T-cell (primary cell): ENCODE results near the gene MYRIP. TPM values are rescaled to one million over a fixed set of nuclear protein-coding genes. Genes with fewer than 3 reads are reported as not detected.

ENCODE experiments used
- ATAC-seq, 4 experiments: fragments of 200-7000 bp in 3 of 4; fragments of 150-1000 bp in 1 of 4; cut with Tn5 transposase; replicated peaks in 1 of 4; 1 replicate in 3 of 4; 2 replicates in 1 of 4; pipeline ENCODE4 v1.10.0; 2021; ENCODE audit warnings: moderate library complexity in 3 of 4, mild to moderate bottlenecking in 2 of 4, moderate number of reproducible peaks in 1 of 4
- CTCF ChIA-PET, 2 donors: fragments of 300-600 bp; sonication (Branson Sonifier 250); formaldehyde crosslinking; loops; one replicate each; lab custom pipeline; 2022; ENCODE audit warnings: antibody characterized with exemption in 2 of 2; lab: Charles Lee
- POLR2A ChIA-PET, 2 donors: fragments of 300-600 bp; sonication (Branson Sonifier 250); formaldehyde crosslinking; loops; one replicate each; lab custom pipeline; 2022; ENCODE audit warnings: antibody characterized with exemption in 2 of 2; lab: Charles Lee
- DNase-seq, 35 experiments: peaks; one replicate each; pipeline versions ENCODE4 v3.0.0 to v3.0.0-alpha.2; 2013 to 2023
- H3K27ac ChIP-seq: one replicate; pipeline ENCODE4 v1.5.1; 2013; ENCODE audit warnings: low read length
- H3K27me3 ChIP-seq, 2 experiments: replicated peaks in 1 of 2; 1 replicate in 1 of 2; 2 replicates in 1 of 2; pipeline versions ENCODE4 v1.6.1 to v1.7.0; 2013; ENCODE audit warnings: low read length in 1 of 2, mixed read lengths in 1 of 2; ENCODE audit not compliant: control insufficient read depth in 2 of 2, insufficient read depth in 2 of 2; ENCODE audit errors: extremely low read depth in 1 of 2
- H3K36me3 ChIP-seq, 2 donors: 1 replicate in 1 of 2; 2 replicates in 1 of 2; pipeline versions ENCODE4 v1.6.1 to v1.7.0; 2013; ENCODE audit warnings: low read length in 1 of 2; ENCODE audit not compliant: control insufficient read depth in 2 of 2, insufficient read depth in 1 of 2; ENCODE audit errors: extremely low read depth in 1 of 2
- H3K4me1 ChIP-seq, 2 experiments: 1 replicate in 1 of 2; 2 replicates in 1 of 2; pipeline versions ENCODE4 v1.6.1 to v1.7.0; 2013; ENCODE audit warnings: low read length in 2 of 2, mixed read lengths in 1 of 2; ENCODE audit not compliant: insufficient read depth in 2 of 2, control insufficient read depth in 1 of 2; ENCODE audit errors: extremely low read depth in 1 of 2
- H3K4me3 ChIP-seq, 2 donors: 1 replicate in 1 of 2; 2 replicates in 1 of 2; pipeline versions ENCODE4 v1.5.1 to v1.7.0; 2013; ENCODE audit warnings: mild to moderate bottlenecking in 2 of 2, low read length in 1 of 2, moderate library complexity in 1 of 2; ENCODE audit not compliant: control insufficient read depth in 1 of 2; ENCODE audit errors: extremely low read depth in 1 of 2
- H3K9me3 ChIP-seq: 2 replicates; pipeline ENCODE4 v1.7.0; 2013
- H3K27ac Mint-ChIP-seq, 2 donors: one replicate each; pipeline ENCODE4 v1.8.0; 2020 to 2021; ENCODE audit warnings: mild to moderate bottlenecking in 2 of 2, mixed read lengths in 2 of 2
- H3K27me3 Mint-ChIP-seq, 2 donors: one replicate each; pipeline ENCODE4 v1.8.0; 2021 to 2022; ENCODE audit warnings: mixed read lengths in 2 of 2
- H3K36me3 Mint-ChIP-seq: one replicate; pipeline ENCODE4 v1.8.0; 2021; ENCODE audit warnings: mixed read lengths
- H3K4me1 Mint-ChIP-seq, 3 donors: one replicate each; pipeline ENCODE4 v1.8.0; 2020 to 2022; ENCODE audit warnings: mixed read lengths in 3 of 3, mild to moderate bottlenecking in 1 of 3
- H3K4me3 Mint-ChIP-seq, 3 donors: one replicate each; pipeline ENCODE4 v1.8.0; 2020 to 2022; ENCODE audit warnings: mild to moderate bottlenecking in 3 of 3, mixed read lengths in 3 of 3, moderate library complexity in 3 of 3
- H3K9me3 Mint-ChIP-seq, 3 donors: one replicate each; pipeline ENCODE4 v1.8.0; 2020 to 2022; ENCODE audit warnings: mixed read lengths in 3 of 3
- WGBS: methylation state at CpG from one replicate; pipeline ENCODE4 v1.1.5; 2013; ENCODE audit warnings: missing lambda C conversion rate; ENCODE audit not compliant: insufficient coverage; 5-methylcytosine and 5-hydroxymethylcytosine counted together
- total RNA-seq, 35 experiments: library from RNA in 6 of 35; stranded (reverse) in 6 of 35; fragments of 120-200 nt in 1 of 35; gene quantifications; one replicate each; pipeline versions ENCODE4 v1.2.1 to v1.2.4 and lab custom pipeline; 2013 to 2026

The MYRIP gene
- total RNA-seq, 5 donors from 2014 or later (not counting 1 experiment from before 2014, with no cell fraction given): not detected

DNA sequence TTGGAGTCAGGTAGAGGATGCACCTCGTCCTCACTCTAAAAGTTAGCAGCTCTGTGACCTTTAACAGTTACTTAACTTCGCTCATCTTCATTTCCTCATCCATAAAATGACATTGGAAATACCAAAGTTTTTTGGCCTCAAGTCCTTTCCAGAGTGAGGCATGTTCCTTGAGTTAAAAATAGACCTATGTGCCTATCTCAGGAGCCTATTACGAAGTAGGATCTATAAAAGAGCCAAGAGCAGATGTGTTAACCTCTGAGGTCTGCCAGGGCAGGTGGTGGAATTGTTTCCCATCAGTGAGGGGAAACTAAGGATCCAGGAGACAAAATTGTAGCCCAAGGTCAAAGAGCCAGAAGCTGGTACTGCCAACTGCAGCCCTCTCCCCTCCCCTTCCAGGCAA lies 379.7 kb downstream of the MYRIP start:
- H3K9me3 ChIP-seq: no peaks in the 10 kb centered on the region
- CTCF ChIA-PET: interaction anchor here (0.6 to 1.7 kb wide), 3 partner anchors 10 to 128 kb away, joined by 3 to 4 read pairs (median 3); no protein-coding TSS in a partner anchor
- 76% methylated on average over 2 of the region's 3 CpGs for WGBS
- H3K4me1 Mint-ChIP-seq: no peaks in the 10 kb centered on the region
- no peaks in the 10 kb centered on the region for H3K27me3 Mint-ChIP-seq
- POLR2A ChIA-PET: no interaction called here
- H3K4me1 ChIP-seq: no peaks in the 10 kb centered on the region
- DNase-seq (no peak), ATAC-seq (no peak)
- no peak overlapping the region for H3K4me3 Mint-ChIP-seq
- H3K36me3 ChIP-seq: no peaks in the 10 kb centered on the region
- H3K4me3 ChIP-seq: no peak overlapping the region
- H3K36me3 Mint-ChIP-seq: no peaks in the 10 kb centered on the region
- no peak overlapping the region for H3K27ac ChIP-seq
- no peak overlapping the region for H3K27ac Mint-ChIP-seq
- no peaks in the 10 kb centered on the region for H3K9me3 Mint-ChIP-seq
- peaks cover 0 to 3% of the 10 kb centered on the region in 2 experiments for H3K27me3 ChIP-seq

DNA sequence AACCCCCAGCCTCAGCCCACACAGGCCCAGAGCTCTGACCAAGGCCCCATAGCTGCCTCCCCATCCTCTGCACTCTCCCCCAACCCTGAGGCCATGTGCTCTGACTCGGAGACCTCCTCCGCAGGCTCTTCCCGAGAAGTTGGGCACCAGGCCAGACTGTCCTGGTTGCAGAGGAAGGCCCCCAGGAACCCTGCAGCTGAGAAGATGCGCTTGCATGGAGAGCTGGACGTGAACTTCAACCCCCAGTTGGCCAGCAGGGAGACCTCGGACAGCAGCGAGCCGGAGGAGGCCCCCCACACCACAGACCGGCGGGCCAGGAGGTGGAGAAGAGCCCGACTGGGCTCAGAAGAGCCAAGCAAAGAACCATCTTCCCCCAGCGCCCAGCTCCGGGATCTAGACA lies 380.6 kb downstream of the MYRIP start:
- Histone ChIP-seq H3K27ac (no peak overlapping the region), H3K36me3 (no peaks in the 10 kb centered on the region), H3K27me3 (peaks cover 0 to 3% of the 10 kb centered on the region in 2 experiments), H3K4me3 (no peak overlapping the region), H3K4me1 (no peaks in the 10 kb centered on the region), H3K9me3 (no peaks in the 10 kb centered on the region)
- H3K27me3 Mint-ChIP-seq: no peaks in the 10 kb centered on the region
- ATAC-seq: no peak
- 77% methylated on average over 11 of the region's 13 CpGs for WGBS
- POLR2A ChIA-PET: no interaction called here
- no peak overlapping the region for H3K4me3 Mint-ChIP-seq
- no peak for DNase-seq
- H3K27ac Mint-ChIP-seq: no peak overlapping the region
- H3K36me3 Mint-ChIP-seq: no peaks in the 10 kb centered on the region
- no peaks in the 10 kb centered on the region for H3K9me3 Mint-ChIP-seq
- CTCF ChIA-PET: interaction anchor here in 1 of 2 donors (1.3 kb wide), 1 partner anchor 11 kb away, joined by 3 read pairs; no protein-coding TSS in a partner anchor
- H3K4me1 Mint-ChIP-seq: no peaks in the 10 kb centered on the region

- Histone ChIP-seq H3K27me3 (peaks cover 0 to 3% of the 10 kb centered on the region in 2 experiments), H3K4me1 (no peaks in the 10 kb centered on the region), H3K9me3 (no peaks in the 10 kb centered on the region), H3K27ac (no peak overlapping the region), H3K4me3 (no peak overlapping the region), H3K36me3 (no peaks in the 10 kb centered on the region)
- H3K4me3 Mint-ChIP-seq: no peak overlapping the region
- no peaks in the 10 kb centered on the region for H3K36me3 Mint-ChIP-seq
- no peaks in the 10 kb centered on the region for H3K9me3 Mint-ChIP-seq
- no peaks in the 10 kb centered on the region for H3K27me3 Mint-ChIP-seq
- DNase-seq: no peak
- POLR2A ChIA-PET: interaction anchor here in 1 of 2 donors (0.6 kb wide), 1 partner anchor 74 kb away, joined by 3 read pairs; no protein-coding TSS in a partner anchor
- CTCF ChIA-PET: interaction anchor here (0.6 to 3.6 kb wide), 17 partner anchors 8 to 1684 kb away, joined by 3 to 32 read pairs (median 4); no protein-coding TSS in a partner anchor
- no peak for ATAC-seq
- H3K27ac Mint-ChIP-seq: no peak overlapping the region
- no peaks in the 10 kb centered on the region for H3K4me1 Mint-ChIP-seq
- 50% methylated on average over 1 of the region's 1 CpG for WGBS
Observed at GRCh38 chr3:40191251-40191650, 381.8 kb downstream of the MYRIP start.

DNA sequence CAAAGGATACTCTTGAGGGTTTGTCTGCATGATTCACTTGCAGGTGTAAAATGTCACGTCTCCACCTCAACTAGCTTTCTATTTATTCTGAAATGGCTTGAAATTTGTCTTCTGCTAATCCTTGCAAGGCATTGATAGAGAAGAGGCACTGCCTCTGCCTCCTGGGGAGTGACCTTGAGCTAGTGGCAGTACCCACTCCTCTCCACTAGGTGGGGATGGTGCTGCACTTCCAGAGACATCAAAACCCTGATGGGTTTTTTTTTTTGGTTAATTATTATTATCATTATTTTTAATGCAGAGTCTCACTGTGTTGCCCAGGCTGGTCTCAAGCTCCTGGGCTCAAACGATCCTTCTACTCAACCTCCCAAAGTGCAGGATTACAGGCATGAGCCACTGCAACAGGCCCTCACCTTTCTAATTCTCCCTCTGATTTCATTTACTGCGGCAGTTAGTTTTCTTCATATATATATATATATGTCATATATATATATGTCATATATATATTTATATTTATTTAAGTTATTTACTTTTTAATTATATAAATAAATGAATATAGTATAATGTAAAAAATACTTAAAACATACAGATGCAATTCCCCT lies 382.5 kb downstream of the MYRIP start:
- Mint-ChIP-seq H3K36me3 (no peaks in the 10 kb centered on the region), H3K27me3 (no peaks in the 10 kb centered on the region), H3K4me1 (no peaks in the 10 kb centered on the region), H3K27ac (no peak overlapping the region), H3K9me3 (no peaks in the 10 kb centered on the region), H3K4me3 (no peak overlapping the region)
- no CpG with 5 or more reads among the region's 3 CpGs for WGBS
- H3K27me3 ChIP-seq: peaks cover 0 to 3% of the 10 kb centered on the region in 2 experiments
- peak in 2 of 4 experiments; percentile 61 to 73 for ATAC-seq
- no peaks in the 10 kb centered on the region for H3K4me1 ChIP-seq
- H3K9me3 ChIP-seq: no peaks in the 10 kb centered on the region
- H3K4me3 ChIP-seq: no peak overlapping the region
- ChIA-PET CTCF (interaction anchor here (0.6 to 3.6 kb wide), 20 partner anchors 9 to 1683 kb away, joined by 3 to 32 read pairs (median 4); no protein-coding TSS in a partner anchor), POLR2A (interaction anchor here in 1 of 2 donors (0.6 kb wide), 1 partner anchor 75 kb away, joined by 3 read pairs; no protein-coding TSS in a partner anchor)
- no peaks in the 10 kb centered on the region for H3K36me3 ChIP-seq
- DNase-seq: peak in 31 of 35 experiments; percentile 10 to 72 (median 41)
- no peak overlapping the region for H3K27ac ChIP-seq

DNA sequence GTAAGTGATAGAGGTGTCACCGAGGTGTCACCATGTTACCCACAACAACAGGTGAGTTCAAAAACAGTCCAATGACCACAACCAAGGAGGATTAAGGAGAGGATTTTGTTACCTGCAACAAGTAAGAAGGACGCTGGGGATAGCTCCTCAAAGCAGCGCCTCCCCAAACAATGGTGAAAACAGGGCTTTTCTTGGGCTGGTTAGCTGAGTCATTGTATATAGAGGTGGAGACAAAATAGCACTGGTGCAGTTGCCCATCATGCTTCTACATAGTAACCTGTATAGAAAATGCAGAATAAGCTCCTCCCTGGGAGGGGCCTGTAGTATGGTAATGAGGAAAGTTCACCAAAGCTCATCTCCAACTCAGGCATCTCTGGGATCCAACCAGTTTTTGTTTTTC lies 383.2 kb downstream of the MYRIP start:
- Mint-ChIP-seq H3K4me1 (no peaks in the 10 kb centered on the region), H3K4me3 (no peak overlapping the region), H3K27me3 (no peaks in the 10 kb centered on the region), H3K9me3 (no peaks in the 10 kb centered on the region), H3K36me3 (no peaks in the 10 kb centered on the region), H3K27ac (no peak overlapping the region)
- Histone ChIP-seq H3K9me3 (no peaks in the 10 kb centered on the region), H3K36me3 (no peaks in the 10 kb centered on the region), H3K27me3 (peaks cover 0 to 3% of the 10 kb centered on the region in 2 experiments), H3K4me3 (no peak overlapping the region), H3K4me1 (no peaks in the 10 kb centered on the region), H3K27ac (no peak overlapping the region)
- CTCF ChIA-PET: interaction anchor here (0.7 to 3.6 kb wide), 7 partner anchors 13 to 125 kb away, joined by 3 to 32 read pairs (median 5); no protein-coding TSS in a partner anchor
- WGBS: no CpG with 5 or more reads among the region's 3 CpGs
- POLR2A ChIA-PET: no interaction called here
- DNase-seq: no peak
- ATAC-seq: no peak

- Histone ChIP-seq H3K4me1 (no peaks in the 10 kb centered on the region), H3K27me3 (peaks cover 0 to 3% of the 10 kb centered on the region in 2 experiments), H3K4me3 (no peak overlapping the region), H3K27ac (no peak overlapping the region), H3K36me3 (no peaks in the 10 kb centered on the region), H3K9me3 (no peaks in the 10 kb centered on the region)
- no peaks in the 10 kb centered on the region for H3K36me3 Mint-ChIP-seq
- no peak overlapping the region for H3K4me3 Mint-ChIP-seq
- ATAC-seq: no peak
- H3K4me1 Mint-ChIP-seq: peaks cover 0 to 8% (median 2%) of the 10 kb centered on the region in 3 donors
- POLR2A ChIA-PET: no interaction called here
- 88% methylated on average over 8 of the region's 9 CpGs for WGBS
- DNase-seq: no peak
- H3K9me3 Mint-ChIP-seq: no peaks in the 10 kb centered on the region
- no peaks in the 10 kb centered on the region for H3K27me3 Mint-ChIP-seq
- H3K27ac Mint-ChIP-seq: no peak overlapping the region
- CTCF ChIA-PET: no interaction called here
Observed at GRCh38 chr3:40196966-40197365, 387.6 kb downstream of the MYRIP start.
